GM15510 (cell line): ENCODE measurements around the gene RALGAPA2.

Experiments
- POLR2A ChIP-seq: IDR thresholded peaks from 3 replicates; pipeline ENCODE4 v1.6.1; 2011; ENCODE audit warnings: borderline replicate concordance; ENCODE audit not compliant: insufficient read length; ENCODE audit errors: extremely low read depth

RALGAPA2 gene

GRCh38 chr20:20677186-20677585 is 35.3 kb downstream of the RALGAPA2 start:
- TF ChIP-seq POLR2A: no peak

GRCh38 chr20:20668639-20669038 is 43.8 kb downstream of the RALGAPA2 start:
- no peak for TF ChIP-seq POLR2A

- TF ChIP-seq POLR2A: no peak
Observed at GRCh38 chr20:20666359-20666758, 46.1 kb downstream of the RALGAPA2 start.

GRCh38 chr20:20665606-20666332 is 46.7 kb downstream of the RALGAPA2 start:
- no peak for TF ChIP-seq POLR2A

GRCh38 chr20:20664795-20665589 is 47.5 kb downstream of the RALGAPA2 start:
- TF ChIP-seq POLR2A: no peak

- TF ChIP-seq POLR2A: no peak
Observed at GRCh38 chr20:20663841-20664240, 48.6 kb downstream of the RALGAPA2 start.

GRCh38 chr20:20658871-20659431 is 53.5 kb downstream of the RALGAPA2 start:
- no peak for TF ChIP-seq POLR2A

GRCh38 chr20:20658123-20658522 is 54.3 kb downstream of the RALGAPA2 start:
- no peak for TF ChIP-seq POLR2A

GRCh38 chr20:20657092-20657491 is 55.4 kb downstream of the RALGAPA2 start:
- TF ChIP-seq POLR2A: no peak

GRCh38 chr20:20655883-20656282 is 56.6 kb downstream of the RALGAPA2 start:
- TF ChIP-seq POLR2A: no peak

- TF ChIP-seq POLR2A: no peak
Observed at GRCh38 chr20:20649945-20650344, 62.5 kb downstream of the RALGAPA2 start.

GRCh38 chr20:20643927-20644326 is 68.5 kb downstream of the RALGAPA2 start:
- TF ChIP-seq POLR2A: no peak

- no peak for TF ChIP-seq POLR2A
Observed at GRCh38 chr20:20641783-20642182, 70.7 kb downstream of the RALGAPA2 start.

GRCh38 chr20:20638878-20639277 is 73.6 kb downstream of the RALGAPA2 start:
- TF ChIP-seq POLR2A: no peak

- TF ChIP-seq POLR2A: no peak
Observed at GRCh38 chr20:20637998-20638725, 74.3 kb downstream of the RALGAPA2 start.

GRCh38 chr20:20635006-20635405 is 77.4 kb downstream of the RALGAPA2 start:
- TF ChIP-seq POLR2A: no peak

GRCh38 chr20:20632644-20633043 is 79.8 kb downstream of the RALGAPA2 start:
- no peak for TF ChIP-seq POLR2A
